GM19463 (cell line): Measurements from ENCODE around the gene TFAP2A.

Source experiments
- ATAC-seq: cut with Tn5 transposase; IDR thresholded peaks from one replicate; pipeline ENCODE4 v1.9.1; 2021; ENCODE audit warnings: mild to moderate bottlenecking, moderate library complexity; ENCODE audit not compliant: unreplicated experiment

TFAP2A gene

DNA sequence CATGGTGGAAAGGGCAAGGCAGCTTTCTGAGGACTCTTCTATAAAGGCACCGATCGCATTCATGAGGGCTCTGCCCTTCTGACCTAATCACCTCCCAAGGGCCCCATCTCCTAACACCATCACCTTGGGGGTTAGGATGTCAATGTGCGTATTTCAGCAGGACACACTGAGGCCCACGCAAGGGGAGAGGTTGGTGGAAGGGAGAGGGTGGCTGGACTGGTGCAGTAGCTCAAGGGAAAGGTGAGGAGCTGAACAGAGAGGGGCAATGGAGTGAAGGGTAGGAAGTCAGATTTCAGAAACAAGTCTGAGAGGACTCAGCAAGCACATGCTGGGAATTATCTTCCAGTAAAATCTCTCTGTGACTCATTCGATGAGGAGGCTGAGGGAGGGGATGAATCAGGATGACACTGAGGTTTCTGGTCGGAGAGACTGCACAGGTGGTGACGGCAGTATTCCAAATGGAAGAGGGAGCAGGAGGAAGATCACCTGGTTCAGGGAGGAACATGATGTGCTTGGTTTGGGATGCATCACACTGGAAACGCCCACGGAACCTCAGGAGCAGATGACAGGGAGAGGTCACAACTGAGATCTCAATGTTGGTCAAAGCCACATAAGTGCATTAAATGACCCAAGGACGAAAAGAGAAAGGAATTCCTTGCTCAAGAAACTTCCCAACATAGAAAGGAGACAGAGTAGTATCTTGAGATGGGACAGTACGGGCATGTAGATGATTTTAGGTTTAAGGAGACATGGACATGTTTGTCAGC, 67.1 kb downstream of the TFAP2A start:
- no peak for ATAC-seq
